Embryonic facial prominence (tissue), 1 donor: ENCODE data around the gene CEP43.
"Not testable (repeated sequence)": the region's sequence is repeated elsewhere in the genome, so short reads cannot be mapped to it uniquely, and the experiment has no call there.

ENCODE experiments used
- DNase-seq: peaks from one replicate; pipeline ENCODE4 v3.0.0-alpha.2; 2016; ENCODE audit errors: extremely low spot score

Gene CEP43, protein sequence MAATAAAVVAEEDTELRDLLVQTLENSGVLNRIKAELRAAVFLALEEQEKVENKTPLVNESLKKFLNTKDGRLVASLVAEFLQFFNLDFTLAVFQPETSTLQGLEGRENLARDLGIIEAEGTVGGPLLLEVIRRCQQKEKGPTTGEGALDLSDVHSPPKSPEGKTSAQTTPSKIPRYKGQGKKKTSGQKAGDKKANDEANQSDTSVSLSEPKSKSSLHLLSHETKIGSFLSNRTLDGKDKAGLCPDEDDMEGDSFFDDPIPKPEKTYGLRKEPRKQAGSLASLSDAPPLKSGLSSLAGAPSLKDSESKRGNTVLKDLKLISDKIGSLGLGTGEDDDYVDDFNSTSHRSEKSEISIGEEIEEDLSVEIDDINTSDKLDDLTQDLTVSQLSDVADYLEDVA

GRCh38 chr6:166999145-166999883 is at the start of gene CEP43:
CEP43 (plus strand) TSS chr6:166999397; CDS start chr6:166999413, 16 bp downstream.
- peak; percentile 85 for DNase-seq

GRCh38 chr6:166949528-166950442 is 49.4 kb upstream of the CEP43 start:
- DNase-seq: no peak

DNA sequence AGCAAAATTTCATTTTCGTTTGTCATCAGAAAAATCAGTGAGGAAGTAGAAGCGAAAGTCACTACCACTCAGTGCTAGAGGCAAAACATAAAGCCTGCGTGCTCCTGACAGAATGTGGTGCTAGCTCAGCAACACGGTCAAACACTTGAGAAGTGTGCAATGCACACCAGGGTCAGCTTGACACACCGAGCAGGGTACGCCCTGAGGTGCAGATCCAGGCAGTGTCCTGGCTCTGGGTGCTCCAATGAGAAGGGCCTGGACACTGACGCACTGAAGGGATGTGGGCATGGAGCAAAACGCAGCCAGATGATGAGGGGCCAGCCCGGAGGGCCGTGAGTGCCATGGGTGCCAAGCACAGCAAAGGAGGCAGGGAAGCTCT is 48.8 kb upstream of the CEP43 start:
- DNase-seq: no peak

DNA sequence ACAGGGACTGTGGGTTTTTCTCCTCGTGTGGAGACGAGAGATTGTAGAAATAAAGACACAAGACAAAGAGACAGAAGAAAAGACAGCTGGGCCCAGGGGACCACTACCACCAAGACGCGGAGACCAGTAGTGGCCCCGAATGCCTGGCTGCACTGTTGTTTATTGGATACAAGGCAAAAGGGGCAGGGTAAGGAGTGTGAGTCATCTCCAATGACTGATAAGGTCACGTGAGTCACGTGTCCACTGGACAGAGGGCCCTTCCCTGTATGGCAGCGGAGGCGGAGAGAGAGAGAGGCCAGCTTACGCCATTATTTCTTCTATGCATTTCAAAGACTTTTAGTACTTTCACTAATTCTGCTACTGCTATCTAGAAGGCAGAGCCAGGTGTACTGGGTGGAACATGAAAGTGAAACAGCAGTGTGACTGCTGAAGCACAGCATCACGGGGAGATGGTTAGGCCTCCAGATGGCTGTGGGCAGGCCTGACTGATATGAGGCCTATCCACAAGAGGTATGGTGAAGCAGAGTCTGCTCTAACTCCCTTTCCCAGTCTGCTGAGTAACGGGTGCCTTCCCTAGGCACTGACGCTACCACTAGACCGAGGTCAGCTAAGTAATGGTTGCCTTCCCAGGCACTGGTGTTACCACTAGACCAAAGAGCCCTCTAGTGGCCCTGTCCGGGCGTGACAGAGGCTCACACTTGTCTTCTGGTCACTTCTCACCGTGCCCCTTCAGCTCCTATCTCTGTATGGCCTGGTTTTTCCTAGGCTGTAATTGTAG is 48.1 kb upstream of the CEP43 start:
- DNase-seq: not testable (repeated sequence)

GRCh38 chr6:166951670-166952060 is 47.5 kb upstream of the CEP43 start:
- no peak for DNase-seq

DNA sequence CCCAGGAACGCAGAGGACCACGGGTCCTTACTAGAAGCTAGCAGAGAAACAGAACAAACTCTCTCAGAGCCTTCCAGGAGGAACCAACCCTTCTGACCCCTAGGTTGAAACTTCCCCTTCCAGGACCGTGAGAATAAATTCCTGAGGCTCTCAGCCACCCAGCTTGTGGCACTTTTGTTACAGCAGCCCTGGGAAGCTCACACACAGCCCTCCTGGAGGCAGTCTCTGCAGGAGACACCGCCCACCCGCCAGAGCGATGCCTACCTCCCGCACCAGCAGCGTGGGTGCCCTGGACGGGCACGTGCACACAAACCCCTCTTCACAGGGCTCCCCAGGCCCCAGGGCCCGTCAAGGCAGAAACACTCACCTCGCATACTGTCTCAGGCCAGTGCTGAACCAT is 47.1 kb upstream of the CEP43 start:
- DNase-seq: no peak

- DNase-seq: no peak
These were observed 46.4 kb upstream of the CEP43 start for GRCh38 chr6:166952567-166953486.

DNA sequence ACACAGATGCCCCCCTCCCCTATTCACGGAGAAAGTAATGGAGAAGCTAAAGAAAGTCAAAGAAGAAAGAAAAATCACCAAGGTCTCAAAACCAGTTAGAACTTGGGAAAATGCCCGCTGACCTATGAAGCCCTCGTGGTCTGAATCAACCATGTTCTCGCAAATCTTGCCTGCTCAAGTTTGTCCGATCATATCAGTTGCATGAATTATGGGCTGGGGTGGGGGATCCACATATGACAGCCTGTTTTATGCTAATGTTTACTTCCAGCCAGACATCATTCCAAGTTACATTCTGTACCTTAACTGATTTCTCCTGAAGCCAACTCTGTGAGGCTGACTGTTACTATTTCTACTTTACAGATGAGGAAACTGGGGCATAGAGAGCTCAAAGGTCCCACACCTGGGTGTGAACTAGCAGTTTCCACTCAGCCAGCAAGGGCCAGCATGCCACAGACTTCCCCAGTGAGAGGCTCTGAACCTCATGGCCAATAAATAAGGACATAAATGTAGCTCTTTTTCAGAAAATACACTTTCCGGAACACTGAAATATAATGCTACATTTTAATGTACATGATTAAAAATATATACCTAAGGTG is 45.0 kb upstream of the CEP43 start:
- no peak for DNase-seq

DNA sequence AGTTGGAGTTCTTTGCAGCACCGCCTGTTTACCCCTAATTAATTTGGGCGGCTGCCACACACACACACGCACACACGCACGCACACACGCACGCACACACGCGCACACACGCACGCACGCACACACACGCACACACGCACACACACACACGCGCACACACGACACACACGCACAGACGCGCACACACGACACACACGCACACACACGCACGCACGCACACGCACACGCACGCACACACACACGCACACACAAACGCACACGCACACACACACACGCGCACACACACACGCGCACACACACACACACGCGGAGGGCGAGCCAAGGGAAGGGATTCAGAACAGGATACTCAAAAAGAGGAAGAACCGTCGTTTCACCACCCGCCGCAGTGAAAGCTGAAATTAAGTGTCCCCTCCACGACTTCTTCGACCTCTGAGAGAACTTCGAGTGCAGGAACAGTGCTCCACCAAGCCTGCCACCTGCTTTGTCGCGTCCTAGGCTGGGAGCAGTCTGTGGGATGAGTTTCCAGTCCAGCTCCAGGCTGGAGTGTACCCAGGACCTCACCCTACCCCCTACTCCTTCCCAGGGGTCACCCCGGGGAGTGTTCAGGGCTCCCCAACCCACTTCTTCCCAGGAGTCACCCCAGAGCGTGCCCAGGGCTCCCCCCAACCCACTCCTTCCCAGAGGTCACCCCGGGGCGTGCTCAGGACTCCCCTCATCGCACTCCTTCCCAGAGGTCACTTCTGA is 43.9 kb upstream of the CEP43 start:
- no peak for DNase-seq

DNA sequence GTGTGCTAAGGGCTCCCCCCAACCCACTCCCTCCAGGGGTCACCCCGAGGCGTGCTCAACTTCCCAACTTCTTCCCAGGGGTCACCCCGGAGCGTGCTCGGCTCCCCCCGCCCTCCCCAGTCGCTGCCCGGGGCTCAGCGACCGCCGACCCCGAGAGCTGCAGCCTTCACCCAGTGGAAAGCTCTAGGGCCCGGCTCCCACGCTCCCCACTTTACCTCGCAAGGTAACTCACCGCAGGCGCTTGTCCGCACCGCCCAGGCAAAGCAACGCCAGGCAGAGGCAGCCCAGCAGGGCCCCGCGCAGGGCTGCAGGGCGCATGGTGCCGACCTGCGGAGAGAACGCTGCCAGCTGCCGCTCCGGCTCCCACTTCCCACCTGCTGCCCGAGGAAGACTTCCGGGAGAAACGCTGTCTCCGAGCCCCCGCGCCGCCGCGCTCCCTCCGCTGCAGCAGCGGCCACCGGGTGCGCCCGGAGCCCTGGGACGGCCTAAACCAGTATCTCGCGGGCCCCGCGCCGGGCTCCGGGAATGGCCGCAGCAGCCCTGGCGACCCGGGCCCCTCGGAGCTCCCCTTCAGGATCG is 43.2 kb upstream of the CEP43 start:
- DNase-seq: no peak

DNA sequence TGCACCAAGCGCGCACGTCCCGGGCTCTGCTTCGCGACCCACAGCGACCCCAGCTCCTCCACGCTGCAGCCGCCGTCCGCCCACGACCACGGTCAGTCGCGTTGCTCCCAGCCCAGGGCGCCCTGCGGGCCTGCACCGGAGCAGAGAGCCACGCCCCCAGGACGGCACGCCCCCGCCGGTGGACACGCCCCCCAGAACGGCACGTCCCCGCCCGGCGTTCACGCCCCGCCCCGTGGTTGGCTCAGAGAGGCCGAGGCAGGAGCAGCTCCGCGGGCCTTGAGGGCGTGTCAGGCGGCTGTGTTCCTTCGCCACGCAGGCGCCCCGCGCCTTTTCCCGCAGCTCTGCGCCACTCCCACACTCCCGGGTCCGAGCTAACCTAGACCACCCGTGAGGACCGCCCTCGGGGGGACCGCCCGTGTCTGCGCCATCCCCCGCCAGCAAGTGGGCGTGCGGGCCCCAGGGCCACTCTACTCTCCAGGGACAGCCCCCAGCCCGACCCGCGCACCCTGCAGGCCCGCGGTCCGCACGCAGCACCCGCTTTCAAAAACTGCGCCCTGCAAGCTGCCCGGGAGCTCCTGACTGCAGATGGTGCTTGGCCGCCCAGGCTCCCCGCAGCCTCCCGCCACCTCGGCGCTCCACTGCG is 42.6 kb upstream of the CEP43 start, which contains the start of gene RNASET2:
Gene RNASET2, minus strand, starts transcription at position 107 of the 643 bp plus-strand sequence. CDS start 368 bp downstream, outside the sequence.
- peak; percentile 72 for DNase-seq

DNA sequence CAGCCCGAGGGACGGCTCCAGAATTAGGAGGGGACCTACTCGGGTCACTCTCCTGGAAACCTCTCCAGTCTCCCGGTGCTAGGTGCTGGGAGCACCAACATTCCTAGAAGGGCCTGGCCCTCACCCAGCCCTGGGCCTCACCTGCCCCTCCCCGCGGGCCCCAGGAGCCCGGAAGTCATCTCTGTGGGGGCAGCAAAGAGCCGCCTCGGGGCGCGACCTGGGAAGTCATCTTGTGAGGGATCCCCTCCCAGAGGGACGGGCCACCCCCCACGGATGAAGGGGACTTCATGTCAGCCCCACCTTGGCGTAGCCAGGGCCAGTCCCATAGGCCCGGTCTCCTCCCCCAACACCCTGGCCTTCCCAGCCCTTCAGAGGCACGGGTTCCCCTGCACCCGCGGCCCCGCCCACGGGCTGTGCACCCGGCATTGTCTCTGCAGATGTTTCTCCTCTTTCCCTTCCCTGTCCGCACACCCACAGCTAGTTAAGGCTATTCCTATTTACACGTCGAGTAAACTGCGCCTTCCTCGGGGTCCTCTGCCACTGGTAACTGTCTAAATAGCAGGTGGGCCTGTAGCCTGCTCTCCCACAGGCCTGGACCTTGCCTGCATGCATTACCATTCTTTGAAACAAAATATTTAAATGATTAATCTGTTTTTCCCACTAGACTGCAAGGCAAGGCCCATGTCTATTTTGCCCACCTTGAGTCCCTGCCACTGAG is 42.0 kb upstream of the CEP43 start:
- DNase-seq: no peak

GRCh38 chr6:166957805-166958076 is 41.5 kb upstream of the CEP43 start:
- no peak for DNase-seq

DNA sequence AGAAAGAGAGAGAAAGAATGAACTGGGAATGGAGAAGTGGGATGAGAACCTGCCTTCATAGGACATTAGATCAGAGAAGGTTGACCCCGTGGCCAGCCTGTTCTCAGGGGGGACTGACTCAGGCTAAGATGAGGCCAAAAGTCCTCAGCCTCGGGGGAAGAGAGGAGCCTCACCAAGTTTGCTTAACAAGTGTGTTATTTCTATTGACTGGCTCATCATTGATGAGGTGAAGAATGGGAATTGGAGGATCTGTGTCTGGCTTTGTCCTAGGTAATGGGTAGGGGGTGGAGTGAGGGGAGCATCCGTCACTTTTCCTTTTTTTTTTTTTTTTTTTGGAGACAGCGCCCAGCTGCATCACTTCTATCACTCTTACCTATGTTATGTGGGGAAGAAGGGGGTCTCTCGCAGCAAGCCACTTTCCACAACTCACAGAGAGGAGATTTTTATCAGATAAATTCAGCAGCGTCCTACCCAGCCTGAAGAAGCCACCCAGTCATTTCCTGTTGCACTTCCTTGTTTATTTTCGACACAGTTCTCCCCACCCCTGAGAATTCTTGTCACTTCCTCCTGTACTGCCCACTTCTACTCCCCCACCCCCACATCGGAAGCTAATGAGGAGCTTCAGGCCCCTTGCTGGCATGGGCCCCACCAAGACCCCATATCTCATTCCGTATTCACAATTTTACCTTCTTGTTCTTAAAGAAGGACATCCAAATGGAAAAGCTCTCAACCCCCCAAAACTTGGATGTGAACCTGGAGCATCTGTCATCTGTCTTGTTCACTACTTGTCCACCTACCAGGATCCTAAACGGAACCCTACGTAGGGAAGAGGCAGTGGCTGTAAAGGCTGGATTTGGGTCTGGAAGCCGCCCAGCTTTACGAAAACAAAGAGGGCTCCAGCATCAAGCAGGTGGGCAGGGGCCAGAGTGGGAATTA is 40.0 kb upstream of the CEP43 start:
- DNase-seq: no peak

GRCh38 chr6:166959911-166960608 is 39.1 kb upstream of the CEP43 start:
- DNase-seq: no peak

GRCh38 chr6:166960609-166960978 is 38.6 kb upstream of the CEP43 start:
- no peak for DNase-seq
